ENCODE data around the gene EXOC6B. TPM values are rescaled to one million over a fixed set of nuclear protein-coding genes. Genes with fewer than 3 reads are reported as not detected.
"Not testable (repeated sequence)": the region's sequence is repeated elsewhere in the genome, so short reads cannot be mapped to it uniquely, and the experiment has no call there.

The EXOC6B gene
- total and polyA plus RNA-seq, 9 of the 15 experiments (the other 6 are each of a cell fraction or from before 2014, with no cell fraction given): 0.28 to 4.2 (median 2.0) TPM

DNA sequence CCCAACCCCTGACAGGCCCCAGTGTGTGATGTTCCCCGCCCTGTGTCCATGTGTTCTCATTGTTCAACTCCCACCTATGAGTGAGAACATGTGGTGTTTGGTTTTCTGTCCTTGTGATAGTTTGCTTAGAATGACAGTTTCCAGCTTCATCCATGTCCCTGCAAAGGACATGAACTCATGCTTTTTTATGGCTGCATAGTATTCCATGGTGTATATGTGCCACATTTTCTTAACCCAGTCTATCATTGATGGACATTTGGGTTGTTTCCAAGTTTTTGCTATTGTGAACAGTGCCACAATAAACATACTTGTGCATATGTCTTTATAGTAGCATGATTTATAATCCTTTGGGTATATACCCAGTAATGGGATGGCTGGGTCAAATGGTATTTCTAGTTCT lies 270.9 kb downstream of the EXOC6B start:
- H3K4me1 ChIP-seq (replicated peaks in 1 of 2; ENCODE audit: control insufficient read depth in 2 of 2, insufficient read depth in 2 of 2, low read length in 2 of 2); DNase-seq (ENCODE audit: extremely low read depth in 1 of 4, low spot score in 3 of 4); H3K27me3 ChIP-seq (ENCODE audit: control insufficient read depth in 2 of 2, insufficient read depth in 2 of 2, low read length in 2 of 2); ATAC-seq; in situ Hi-C loops (cut with MboI); H3K36me3 ChIP-seq (ENCODE audit: control insufficient read depth, insufficient read depth, low read length); H3K27ac ChIP-seq (ENCODE audit: extremely low read depth, low read depth, low read length); H3K79me2 ChIP-seq (ENCODE audit: control insufficient read depth, insufficient read depth, low read length); H2AFZ ChIP-seq (ENCODE audit: low read depth, low read length); H3K4me3 ChIP-seq; H3K9me3 ChIP-seq (replicated peaks; ENCODE audit: control insufficient read depth, insufficient read depth, low read depth, low read length); POLR2A ChIA-PET; H3K9ac ChIP-seq (ENCODE audit: insufficient read depth in 1 of 2, low read depth in 2 of 2, low read length in 2 of 2); H3K4me2 ChIP-seq (ENCODE audit: insufficient read depth, low read length); FAIRE-seq; H4K20me1 ChIP-seq (replicated peaks; ENCODE audit: control insufficient read depth, insufficient read depth, low read length); intact Hi-C loops (cut with micrococcal nuclease); CTCF ChIA-PET (ENCODE audit: low intra/inter-chr PET ratio); H3K9me1 ChIP-seq (ENCODE audit: control insufficient read depth, insufficient read depth, low read length); BruUV-seq (replicated peaks): not testable (repeated sequence)
- 100% methylated on average over 1 of the region's 1 CpG for WGBS (ENCODE audit: insufficient coverage, low coverage, missing lambda C conversion rate)
- TF ChIP-seq ZNF146 (CRISPR knock-in tag; IDR thresholded peaks at IDR 0.05; ENCODE audit: unreplicated experiment): peak; percentile 45

DNA sequence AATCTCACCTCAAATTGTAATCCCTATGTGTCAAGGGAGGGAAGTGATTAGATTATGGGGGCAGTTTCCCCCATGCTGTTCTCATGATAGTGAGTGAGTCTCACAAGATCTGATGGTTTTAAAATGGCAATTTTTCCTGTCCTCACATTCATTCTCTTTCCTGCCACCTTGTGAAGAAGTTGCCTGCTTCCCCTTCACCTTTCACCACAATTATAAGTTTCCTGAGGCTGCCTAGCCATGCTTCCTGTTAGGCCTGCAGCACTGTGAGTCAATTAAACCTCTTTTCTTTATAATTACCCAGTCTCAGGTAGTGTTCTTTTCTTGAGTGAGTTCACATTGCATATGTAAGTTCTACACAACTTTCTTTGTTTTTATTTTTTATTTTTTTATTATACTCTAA lies 271.5 kb downstream of the EXOC6B start:
- FAIRE-seq (no peak), ATAC-seq (no peak), DNase-seq (ENCODE audit: extremely low read depth in 1 of 4, low spot score in 3 of 4) (no peak)
- Histone ChIP-seq H3K9me1 (ENCODE audit: control insufficient read depth, insufficient read depth, low read length) (no peaks in the 10 kb centered on the region), H3K27me3 (ENCODE audit: control insufficient read depth in 2 of 2, insufficient read depth in 2 of 2, low read length in 2 of 2) (no peaks in the 10 kb centered on the region), H3K79me2 (ENCODE audit: control insufficient read depth, insufficient read depth, low read length) (no peaks in the 10 kb centered on the region), H3K36me3 (ENCODE audit: control insufficient read depth, insufficient read depth, low read length) (no peaks in the 10 kb centered on the region), H3K27ac (ENCODE audit: extremely low read depth, low read depth, low read length) (no peak overlapping the region), H3K9ac (ENCODE audit: insufficient read depth in 1 of 2, low read depth in 2 of 2, low read length in 2 of 2) (no peak overlapping the region), H3K4me1 (replicated peaks in 1 of 2; ENCODE audit: control insufficient read depth in 2 of 2, insufficient read depth in 2 of 2, low read length in 2 of 2) (no peaks in the 10 kb centered on the region), H2AFZ (ENCODE audit: low read depth, low read length) (no peak overlapping the region), H3K9me3 (replicated peaks; ENCODE audit: control insufficient read depth, insufficient read depth, low read depth, low read length) (no peaks in the 10 kb centered on the region), H4K20me1 (replicated peaks; ENCODE audit: control insufficient read depth, insufficient read depth, low read length) (no peaks in the 10 kb centered on the region), H3K4me3 (no peak overlapping the region), H3K4me2 (ENCODE audit: insufficient read depth, low read length) (no peak overlapping the region)
- intact Hi-C loops (cut with micrococcal nuclease): no loop called here
- ChIA-PET CTCF (ENCODE audit: low intra/inter-chr PET ratio) (no interaction called here), POLR2A (no interaction called here)
- no TSS peak for BruUV-seq (replicated peaks)
- in situ Hi-C loops (cut with MboI): no loop called here
- TF ChIP-seq ARID1B (IDR thresholded peaks at IDR 0.05): no peak
- no peak for TF ChIP-seq ZNF239 (CRISPR knock-in tag; IDR thresholded peaks at IDR 0.05)
- TF ChIP-seq TAL1 (IDR thresholded peaks at IDR 0.05): no peak
- TF ChIP-seq, protein P1, sequence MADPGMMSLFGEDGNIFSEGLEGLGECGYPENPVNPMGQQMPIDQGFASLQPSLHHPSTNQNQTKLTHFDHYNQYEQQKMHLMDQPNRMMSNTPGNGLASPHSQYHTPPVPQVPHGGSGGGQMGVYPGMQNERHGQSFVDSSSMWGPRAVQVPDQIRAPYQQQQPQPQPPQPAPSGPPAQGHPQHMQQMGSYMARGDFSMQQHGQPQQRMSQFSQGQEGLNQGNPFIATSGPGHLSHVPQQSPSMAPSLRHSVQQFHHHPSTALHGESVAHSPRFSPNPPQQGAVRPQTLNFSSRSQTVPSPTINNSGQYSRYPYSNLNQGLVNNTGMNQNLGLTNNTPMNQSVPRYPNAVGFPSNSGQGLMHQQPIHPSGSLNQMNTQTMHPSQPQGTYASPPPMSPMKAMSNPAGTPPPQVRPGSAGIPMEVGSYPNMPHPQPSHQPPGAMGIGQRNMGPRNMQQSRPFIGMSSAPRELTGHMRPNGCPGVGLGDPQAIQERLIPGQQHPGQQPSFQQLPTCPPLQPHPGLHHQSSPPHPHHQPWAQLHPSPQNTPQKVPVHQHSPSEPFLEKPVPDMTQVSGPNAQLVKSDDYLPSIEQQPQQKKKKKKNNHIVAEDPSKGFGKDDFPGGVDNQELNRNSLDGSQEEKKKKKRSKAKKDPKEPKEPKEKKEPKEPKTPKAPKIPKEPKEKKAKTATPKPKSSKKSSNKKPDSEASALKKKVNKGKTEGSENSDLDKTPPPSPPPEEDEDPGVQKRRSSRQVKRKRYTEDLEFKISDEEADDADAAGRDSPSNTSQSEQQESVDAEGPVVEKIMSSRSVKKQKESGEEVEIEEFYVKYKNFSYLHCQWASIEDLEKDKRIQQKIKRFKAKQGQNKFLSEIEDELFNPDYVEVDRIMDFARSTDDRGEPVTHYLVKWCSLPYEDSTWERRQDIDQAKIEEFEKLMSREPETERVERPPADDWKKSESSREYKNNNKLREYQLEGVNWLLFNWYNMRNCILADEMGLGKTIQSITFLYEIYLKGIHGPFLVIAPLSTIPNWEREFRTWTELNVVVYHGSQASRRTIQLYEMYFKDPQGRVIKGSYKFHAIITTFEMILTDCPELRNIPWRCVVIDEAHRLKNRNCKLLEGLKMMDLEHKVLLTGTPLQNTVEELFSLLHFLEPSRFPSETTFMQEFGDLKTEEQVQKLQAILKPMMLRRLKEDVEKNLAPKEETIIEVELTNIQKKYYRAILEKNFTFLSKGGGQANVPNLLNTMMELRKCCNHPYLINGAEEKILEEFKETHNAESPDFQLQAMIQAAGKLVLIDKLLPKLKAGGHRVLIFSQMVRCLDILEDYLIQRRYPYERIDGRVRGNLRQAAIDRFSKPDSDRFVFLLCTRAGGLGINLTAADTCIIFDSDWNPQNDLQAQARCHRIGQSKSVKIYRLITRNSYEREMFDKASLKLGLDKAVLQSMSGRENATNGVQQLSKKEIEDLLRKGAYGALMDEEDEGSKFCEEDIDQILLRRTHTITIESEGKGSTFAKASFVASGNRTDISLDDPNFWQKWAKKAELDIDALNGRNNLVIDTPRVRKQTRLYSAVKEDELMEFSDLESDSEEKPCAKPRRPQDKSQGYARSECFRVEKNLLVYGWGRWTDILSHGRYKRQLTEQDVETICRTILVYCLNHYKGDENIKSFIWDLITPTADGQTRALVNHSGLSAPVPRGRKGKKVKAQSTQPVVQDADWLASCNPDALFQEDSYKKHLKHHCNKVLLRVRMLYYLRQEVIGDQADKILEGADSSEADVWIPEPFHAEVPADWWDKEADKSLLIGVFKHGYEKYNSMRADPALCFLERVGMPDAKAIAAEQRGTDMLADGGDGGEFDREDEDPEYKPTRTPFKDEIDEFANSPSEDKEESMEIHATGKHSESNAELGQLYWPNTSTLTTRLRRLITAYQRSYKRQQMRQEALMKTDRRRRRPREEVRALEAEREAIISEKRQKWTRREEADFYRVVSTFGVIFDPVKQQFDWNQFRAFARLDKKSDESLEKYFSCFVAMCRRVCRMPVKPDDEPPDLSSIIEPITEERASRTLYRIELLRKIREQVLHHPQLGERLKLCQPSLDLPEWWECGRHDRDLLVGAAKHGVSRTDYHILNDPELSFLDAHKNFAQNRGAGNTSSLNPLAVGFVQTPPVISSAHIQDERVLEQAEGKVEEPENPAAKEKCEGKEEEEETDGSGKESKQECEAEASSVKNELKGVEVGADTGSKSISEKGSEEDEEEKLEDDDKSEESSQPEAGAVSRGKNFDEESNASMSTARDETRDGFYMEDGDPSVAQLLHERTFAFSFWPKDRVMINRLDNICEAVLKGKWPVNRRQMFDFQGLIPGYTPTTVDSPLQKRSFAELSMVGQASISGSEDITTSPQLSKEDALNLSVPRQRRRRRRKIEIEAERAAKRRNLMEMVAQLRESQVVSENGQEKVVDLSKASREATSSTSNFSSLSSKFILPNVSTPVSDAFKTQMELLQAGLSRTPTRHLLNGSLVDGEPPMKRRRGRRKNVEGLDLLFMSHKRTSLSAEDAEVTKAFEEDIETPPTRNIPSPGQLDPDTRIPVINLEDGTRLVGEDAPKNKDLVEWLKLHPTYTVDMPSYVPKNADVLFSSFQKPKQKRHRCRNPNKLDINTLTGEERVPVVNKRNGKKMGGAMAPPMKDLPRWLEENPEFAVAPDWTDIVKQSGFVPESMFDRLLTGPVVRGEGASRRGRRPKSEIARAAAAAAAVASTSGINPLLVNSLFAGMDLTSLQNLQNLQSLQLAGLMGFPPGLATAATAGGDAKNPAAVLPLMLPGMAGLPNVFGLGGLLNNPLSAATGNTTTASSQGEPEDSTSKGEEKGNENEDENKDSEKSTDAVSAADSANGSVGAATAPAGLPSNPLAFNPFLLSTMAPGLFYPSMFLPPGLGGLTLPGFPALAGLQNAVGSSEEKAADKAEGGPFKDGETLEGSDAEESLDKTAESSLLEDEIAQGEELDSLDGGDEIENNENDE (IDR thresholded peaks at IDR 0.05; ENCODE audit: low read depth, low read length): no peak
- TF ChIP-seq CXXC5 (CRISPR knock-in tag; IDR thresholded peaks at IDR 0.05): no peak
- TF ChIP-seq XRCC5 (IDR thresholded peaks at IDR 0.05; ENCODE audit: low read depth, low read length): no peak

All from K562 (cell line).